ENCODE results near the gene PNKP.
A peak's percentile ranks its signal among the peaks of the same experiment; 100 is the strongest.

PNKP gene

GRCh38 chr19:49889687-49890348 lies 22.4 kb upstream of the PNKP start:
- no peak for DNase-seq

- DNase-seq, result no peak
These were observed 21.8 kb upstream of the PNKP start for GRCh38 chr19:49889038-49889686.

GRCh38 chr19:49888510-49888824 lies 21.1 kb upstream of the PNKP start:
- DNase-seq, result no peak

- DNase-seq, result no peak
These were observed 20.5 kb upstream of the PNKP start for GRCh38 chr19:49887665-49888509.

GRCh38 chr19:49887037-49887664 lies 19.8 kb upstream of the PNKP start:
- no peak for DNase-seq

GRCh38 chr19:49884760-49885159 lies 17.4 kb upstream of the PNKP start:
- DNase-seq, result no peak

GRCh38 chr19:49884109-49884508 lies 16.7 kb upstream of the PNKP start:
- no peak for DNase-seq

GRCh38 chr19:49883094-49883493 lies 15.7 kb upstream of the PNKP start:
- no peak for DNase-seq

- no peak for DNase-seq
These were observed 15.3 kb upstream of the PNKP start for GRCh38 chr19:49882643-49883042.

GRCh38 chr19:49881672-49882394 lies 14.5 kb upstream of the PNKP start:
- no peak for DNase-seq

- no peak for DNase-seq
These were observed 13.8 kb upstream of the PNKP start for GRCh38 chr19:49881186-49881585.

- DNase-seq, result no peak
These were observed 12.9 kb upstream of the PNKP start for GRCh38 chr19:49880162-49880869.

- no peak for DNase-seq
These were observed 12.0 kb upstream of the PNKP start for GRCh38 chr19:49879243-49879963.

- DNase-seq, result no peak
These were observed 11.3 kb upstream of the PNKP start for GRCh38 chr19:49878744-49879070.

- DNase-seq, result peak; percentile 78
These were observed 10.7 kb upstream of the PNKP start for GRCh38 chr19:49877879-49878743.

- DNase-seq, result peak; percentile 99
These were observed 9.9 kb upstream of the PNKP start, which contains the start of the genes AKT1S1 and TBC1D17 for GRCh38 chr19:49877020-49877878. TSS of gene AKT1S1 (minus strand) at chr19:49877355. CDS start at chr19:49873295, 4,060 bp downstream. TSS of gene TBC1D17 (plus strand) at chr19:49877702. CDS start at chr19:49877724, 22 bp downstream.

GRCh38 chr19:49876422-49877019 lies 9.1 kb upstream of the PNKP start:
- DNase-seq, result peak; percentile 96

GRCh38 chr19:49875857-49876421 lies 8.6 kb upstream of the PNKP start:
- no peak for DNase-seq

GRCh38 chr19:49875177-49875576 lies 7.8 kb upstream of the PNKP start:
- DNase-seq, result no peak
